GM12878 (cell line): ENCODE measurements around the gene NXN. TPM values are rescaled to one million over a fixed set of nuclear protein-coding genes. Genes with fewer than 3 reads are reported as not detected.

Experiments used
- CTCF ChIP-seq, 3 experiments: IDR thresholded peaks in 2 of 3; conservative IDR thresholded peaks in 1 of 3; 2 replicates each; pipeline ENCODE4 v1.5.1; 2011; ENCODE audit warnings: low read depth in 3 of 3, low read length in 3 of 3, mild to moderate bottlenecking in 3 of 3, control low read depth in 2 of 3, moderate library complexity in 2 of 3, inconsistent platforms in 1 of 3, mixed read lengths in 1 of 3; ENCODE audit not compliant: control insufficient read depth in 2 of 3, insufficient read depth in 1 of 3; ENCODE audit errors: extremely low read depth in 1 of 3
- EZH2 ChIP-seq: IDR thresholded peaks from 2 replicates; pipeline ENCODE4 v1.6.1; 2012; ENCODE audit warnings: low read depth, mild to moderate bottlenecking, control low read depth, inconsistent platforms, low read length, borderline replicate concordance; ENCODE audit not compliant: control insufficient read depth
- IRF4 ChIP-seq: IDR thresholded peaks from 2 replicates; pipeline ENCODE4 v1.6.1; 2011; ENCODE audit warnings: low read depth, low read length
- KLF5 ChIP-seq: fragments of 450-650 bp; IDR thresholded peaks from 2 replicates; pipeline ENCODE4 v1.6.1; 2014; ENCODE audit warnings: mild to moderate bottlenecking; ENCODE audit not compliant: partially characterized antibody
- RB1 ChIP-seq: fragments of 450-650 bp; formaldehyde crosslinking; IDR thresholded peaks from 2 replicates; pipeline ENCODE4 v1.6.1; 2017; ENCODE audit warnings: mild to moderate bottlenecking, borderline replicate concordance
- RUNX3 ChIP-seq: IDR thresholded peaks from 2 replicates; pipeline ENCODE4 v1.6.1; 2012; ENCODE audit warnings: low read length, inconsistent platforms
- ZBED1 ChIP-seq: IDR thresholded peaks from 2 replicates; pipeline ENCODE4 v1.6.1; 2016; ENCODE audit warnings: borderline replicate concordance
- ZNF592 ChIP-seq: fragments of 450-650 bp; IDR thresholded peaks from 2 replicates; pipeline ENCODE4 v1.6.1; 2017; ENCODE audit warnings: mild to moderate bottlenecking, moderate library complexity
- ZNF687 ChIP-seq: fragments of 450-650 bp; IDR thresholded peaks from 2 replicates; pipeline ENCODE4 v1.6.1; 2017; ENCODE audit warnings: mild to moderate bottlenecking, moderate library complexity
- polyA plus RNA-seq, 11 experiments: library from polyadenylated mRNA; depleted of rRNA in 4 of 11; unstranded in 6 of 11; stranded (reverse) in 5 of 11; fragments of >200 nt; fragmentation: Nextera tagmentation in 4 of 11; fragmentation: Illumina TruSeq in 1 of 11; extraction: Ambion mirVana in 4 of 11; extraction: Trizol in 1 of 11; gene quantifications; 1 replicate in 1 of 11; 2 replicates in 10 of 11; pipeline versions ENCODE4 v1.2.1 to v1.2.3, GENCODE V29; 2011 to 2016; ENCODE audit warnings: inconsistent platforms in 2 of 11, missing spikeins in 2 of 11, low read depth in 1 of 11
- total RNA-seq, 4 experiments: library from RNA; depleted of rRNA in 3 of 4; stranded (reverse); fragments of >200 nt in 3 of 4; fragmentation: Illumina TruSeq in 1 of 4; extraction: Trizol in 1 of 4; gene quantifications; 2 replicates each; pipeline versions ENCODE4 v1.2.1 to v1.2.3, GENCODE V29; 2013 to 2021

The NXN gene
- total and polyA plus RNA-seq, 10 of the 15 experiments (the other 5 are each of a cell fraction or from before 2014, with no cell fraction given), result 0.04 to 1.2 (median 0.30) TPM

GRCh38 chr17:1010086-1010450, 30.5 kb upstream of the NXN start (continued):
- TF ChIP-seq ZNF592 (no peak), RB1 (no peak), IRF4 (no peak), KLF5 (no peak), ZBED1 (no peak), CTCF (IDR thresholded peaks at IDR 0.05 in 2 of 3, conservative IDR thresholded peaks at IDR 0.05 in 1 of 3; ENCODE audit: control insufficient read depth in 2 of 3, extremely low read depth in 1 of 3, insufficient read depth in 1 of 3, low read depth in 3 of 3, low read length in 3 of 3) (no peak), EZH2 (no peak), ZNF687 (no peak), RUNX3 (no peak)
